Inflammatory macrophage treated with lipopolysaccharide for 1 hour (primary cell): ENCODE measurements around the gene CLN3.
A peak's percentile ranks its signal among the peaks of the same experiment; 100 is the strongest.
"Not testable (repeated sequence)": the region's sequence is repeated elsewhere in the genome, so short reads cannot be mapped to it uniquely, and the experiment has no call there.

ENCODE experiments used
- DNase-seq, 2 donors: peaks; one replicate each; pipeline ENCODE4 v3.0.0-alpha.2; 2020 to 2022

Gene CLN3

DNA sequence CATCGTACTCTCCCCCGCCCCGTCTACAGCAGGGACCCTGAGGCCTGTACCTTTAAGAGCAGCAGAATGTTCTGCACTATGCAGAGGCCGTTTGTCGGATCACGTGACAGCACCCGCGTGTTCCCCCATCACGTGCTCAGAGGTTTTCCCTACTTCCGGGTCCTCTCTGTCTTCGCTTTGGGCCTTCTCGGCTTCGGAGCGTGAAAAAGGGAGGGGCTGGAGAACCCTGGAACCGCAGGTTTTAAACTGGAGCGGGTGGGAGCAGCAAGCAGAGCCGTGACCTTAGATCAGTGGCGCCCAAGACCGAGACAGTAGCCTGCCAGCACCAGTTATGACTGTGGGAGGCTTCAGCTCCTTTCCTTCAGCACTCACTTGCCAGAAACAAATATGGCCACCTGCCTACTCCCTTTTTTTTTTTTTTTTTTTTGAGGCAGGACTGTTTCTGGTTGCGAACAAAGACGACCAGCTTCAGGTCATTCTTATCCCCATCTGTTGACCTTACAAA, at the start of gene CLN3:
TSS of gene CLN3 (minus strand) at position 105 of the 505 bp plus-strand sequence. CDS start 315 bp downstream, outside the sequence.
- DNase-seq = peak; percentile 90 to 92

- no peak for DNase-seq
Observed at GRCh38 chr16:28540346-28540745, 48.5 kb upstream of the CLN3 start.

DNA sequence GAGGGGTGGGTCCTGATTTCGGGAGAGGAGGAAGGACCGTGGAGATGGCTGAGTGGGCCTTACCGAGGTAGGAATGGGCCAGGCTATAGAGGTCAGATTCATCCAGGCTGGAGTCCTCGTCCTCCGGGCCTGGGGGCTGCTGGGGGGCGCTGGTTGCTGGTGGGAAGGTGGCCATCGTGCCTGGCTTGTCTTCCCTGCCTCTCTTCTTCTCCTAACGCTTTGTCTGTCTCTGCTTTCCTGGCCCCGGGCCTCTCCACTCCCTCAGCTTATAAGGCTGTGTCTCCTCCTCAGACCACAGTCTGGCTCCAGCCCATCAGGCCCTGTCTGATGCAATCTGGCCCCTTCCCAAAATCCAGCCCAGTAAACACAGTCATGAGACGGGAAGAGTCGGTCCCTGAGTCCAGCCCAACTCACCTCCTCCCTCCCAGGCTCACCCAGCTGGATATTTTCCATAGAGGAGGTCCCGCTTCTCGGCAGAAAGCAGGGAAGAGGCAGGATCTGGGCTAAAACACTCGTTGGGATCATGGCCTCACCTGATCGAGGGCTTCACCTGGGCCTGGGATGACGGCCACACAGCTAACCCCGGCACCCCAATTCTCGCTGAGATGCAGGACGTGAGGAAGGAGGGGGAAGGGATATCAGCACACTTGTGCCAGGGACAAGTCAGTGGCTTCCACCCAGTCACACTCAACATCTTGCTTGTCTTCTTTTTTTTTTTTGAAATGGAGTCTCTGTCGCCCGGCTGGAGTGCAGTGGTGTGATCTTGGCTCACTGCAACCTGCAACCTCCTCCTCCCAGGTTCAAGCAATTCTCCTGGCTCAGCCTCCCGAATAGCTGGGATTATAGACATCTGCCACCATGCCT, 47.1 kb upstream of the CLN3 start, which contains the start of gene NUPR1:
TSS of gene NUPR1 (minus strand) at position 242 of the 864 bp plus-strand sequence. CDS start at position 175, 67 bp downstream.
- DNase-seq = no peak

DNA sequence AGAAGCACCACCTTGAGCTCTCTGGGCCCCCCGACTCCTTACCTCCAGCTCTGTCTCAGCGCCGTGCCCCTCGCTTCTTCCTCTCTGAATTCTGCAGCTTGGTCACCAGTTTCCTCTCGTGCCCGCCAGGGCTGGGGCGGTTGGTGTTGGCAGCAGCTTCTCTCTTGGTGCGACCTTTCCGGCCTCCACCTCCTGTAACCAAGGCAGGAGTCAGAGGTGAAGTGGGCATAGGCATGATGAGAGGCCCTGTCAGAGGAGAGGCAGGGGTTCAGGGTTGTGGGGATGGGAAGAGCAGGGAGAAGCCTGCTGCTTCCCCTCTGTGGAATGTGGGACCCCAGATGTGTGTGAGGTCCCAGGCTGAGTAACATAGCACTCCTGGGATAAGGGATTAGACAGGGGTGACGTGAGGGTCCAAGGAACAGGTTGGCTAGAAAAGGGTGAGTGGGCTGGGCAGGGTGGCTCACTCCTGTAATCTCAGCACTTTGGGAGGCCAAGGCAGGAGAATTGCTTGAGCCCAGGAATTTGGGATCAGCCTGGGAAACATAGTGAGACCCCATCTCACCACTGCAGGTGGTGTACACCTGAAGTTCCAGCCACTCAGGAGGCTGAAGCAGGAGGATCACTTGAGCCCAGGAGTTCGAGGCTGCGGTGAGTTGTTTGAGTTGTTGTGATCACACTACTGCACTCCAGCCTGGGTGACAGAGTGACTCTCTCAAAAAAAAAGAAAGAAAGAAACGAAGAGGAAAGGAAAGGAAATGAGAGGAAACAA, 46.3 kb upstream of the CLN3 start:
- DNase-seq = no peak

GRCh38 chr16:28537076-28537475, 45.2 kb upstream of the CLN3 start:
- no peak for DNase-seq

- peak; percentile 95 to 99 for DNase-seq
Observed at GRCh38 chr16:28534542-28535373, 42.9 kb upstream of the CLN3 start.

DNA sequence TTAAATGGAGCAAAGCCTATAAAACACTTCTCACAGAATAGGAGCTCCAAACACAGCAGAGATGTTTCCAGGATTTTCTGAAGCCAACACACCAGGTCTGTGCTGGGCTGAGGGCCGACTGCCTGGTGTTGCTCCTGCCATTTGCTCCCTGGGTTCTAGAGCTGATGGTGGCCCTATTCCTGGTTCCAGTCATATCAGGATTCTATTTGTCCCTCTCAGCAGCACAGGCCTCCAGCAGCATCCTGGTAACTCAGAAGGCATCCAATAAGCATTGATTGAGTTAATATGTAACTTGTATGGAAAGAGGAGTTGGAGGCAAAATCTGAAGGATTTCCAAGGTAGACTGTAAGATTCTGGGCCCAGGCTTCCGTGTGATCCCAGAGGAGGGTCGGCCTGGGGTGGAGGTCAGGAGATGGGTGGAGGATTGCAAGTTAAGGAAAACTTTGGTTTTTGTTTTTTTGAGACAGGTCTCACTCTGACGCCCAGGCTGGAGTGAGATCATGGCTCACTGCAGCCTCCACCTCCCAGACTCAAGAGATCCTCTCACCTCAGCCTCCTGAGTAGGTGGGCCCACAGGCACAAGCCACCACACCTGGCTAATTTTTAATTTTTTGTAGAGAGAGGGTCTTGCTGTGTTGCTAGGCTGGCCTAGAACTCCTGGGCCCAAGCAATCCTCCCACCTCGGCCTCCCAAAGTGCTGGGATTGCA, 41.2 kb upstream of the CLN3 start:
- DNase-seq = no peak

GRCh38 chr16:28531777-28532744, 40.2 kb upstream of the CLN3 start:
- DNase-seq = peak; percentile 81

- DNase-seq = no peak
Observed at GRCh38 chr16:28529124-28529523, 37.2 kb upstream of the CLN3 start.

- DNase-seq = no peak
Observed at GRCh38 chr16:28528463-28528867, 36.6 kb upstream of the CLN3 start.

DNA sequence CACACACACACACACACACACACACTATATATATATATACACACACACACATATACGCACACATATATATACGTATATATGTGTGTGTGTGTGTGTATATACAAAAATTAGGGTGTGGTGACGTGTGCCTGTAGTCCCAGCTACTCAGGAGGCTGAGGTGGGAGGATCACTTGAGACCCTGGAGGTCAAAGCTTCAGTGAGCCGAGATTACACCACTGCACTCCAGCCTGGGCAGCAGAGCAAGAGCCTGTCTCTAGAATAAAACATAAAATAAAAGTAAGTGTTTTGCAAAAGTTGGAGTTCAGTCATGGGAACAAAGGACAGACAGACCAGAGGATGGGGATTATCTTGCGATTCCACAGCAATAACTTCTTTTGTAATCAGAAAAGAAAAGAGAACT, 36.1 kb upstream of the CLN3 start:
- no peak for DNase-seq

DNA sequence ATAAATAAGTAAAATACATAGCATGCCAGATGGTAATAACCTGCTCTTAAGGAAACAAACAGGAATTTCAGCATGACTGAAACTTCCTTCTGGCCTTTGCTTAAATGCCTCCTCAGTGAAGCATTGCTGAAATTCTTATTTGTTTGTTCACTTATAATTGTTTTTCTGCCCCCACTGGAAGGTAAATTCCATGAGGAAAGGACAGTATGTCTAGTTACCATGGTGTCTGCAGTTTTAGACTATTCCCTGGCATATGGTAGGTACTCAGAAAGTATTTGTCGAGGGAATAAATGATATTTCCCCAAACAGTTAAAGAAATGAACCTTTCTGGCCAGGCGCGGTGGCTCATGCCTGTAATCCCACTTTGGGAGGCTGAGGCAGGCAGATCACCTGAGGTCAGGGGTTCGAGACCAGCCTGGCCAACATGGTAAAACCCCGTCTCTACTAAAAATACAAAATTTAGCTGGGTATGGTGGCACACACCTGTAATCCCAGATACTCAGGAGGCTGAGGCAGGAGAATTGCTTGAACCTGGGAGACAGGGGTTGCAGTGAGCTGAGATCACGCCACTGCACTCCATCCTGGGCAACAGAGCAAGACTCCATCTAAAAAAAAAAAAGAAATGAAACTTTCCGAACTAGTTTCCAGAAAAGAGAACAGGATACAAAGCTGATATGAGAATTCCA, 35.4 kb upstream of the CLN3 start:
- DNase-seq = not testable (repeated sequence)

- DNase-seq = no peak
Observed at GRCh38 chr16:28526201-28527099, 34.6 kb upstream of the CLN3 start.

- peak; percentile 47 to 58 for DNase-seq
Observed at GRCh38 chr16:28524681-28525171, 32.9 kb upstream of the CLN3 start.

DNA sequence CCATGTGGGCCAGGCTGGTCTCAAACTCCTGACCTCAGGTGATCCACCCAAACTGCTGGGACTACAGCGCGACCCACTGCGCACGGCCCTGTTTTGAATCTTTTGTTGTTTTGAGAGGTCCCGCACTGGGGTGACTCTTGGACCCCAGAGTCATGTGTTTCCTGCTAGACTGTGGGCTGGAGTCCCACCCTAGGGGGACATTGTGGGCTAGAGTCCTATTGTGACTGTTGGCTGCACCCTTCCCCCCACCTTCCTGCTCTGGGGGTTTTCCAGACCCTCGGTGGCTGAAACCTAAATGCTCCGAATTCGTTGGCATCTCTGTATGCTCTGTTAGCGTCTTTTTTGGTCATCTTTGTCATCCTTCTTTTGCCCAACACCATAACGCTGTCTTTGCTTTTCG, 30.9 kb upstream of the CLN3 start:
- no peak for DNase-seq

- DNase-seq = no peak
Observed at GRCh38 chr16:28521436-28521835, 29.6 kb upstream of the CLN3 start.

DNA sequence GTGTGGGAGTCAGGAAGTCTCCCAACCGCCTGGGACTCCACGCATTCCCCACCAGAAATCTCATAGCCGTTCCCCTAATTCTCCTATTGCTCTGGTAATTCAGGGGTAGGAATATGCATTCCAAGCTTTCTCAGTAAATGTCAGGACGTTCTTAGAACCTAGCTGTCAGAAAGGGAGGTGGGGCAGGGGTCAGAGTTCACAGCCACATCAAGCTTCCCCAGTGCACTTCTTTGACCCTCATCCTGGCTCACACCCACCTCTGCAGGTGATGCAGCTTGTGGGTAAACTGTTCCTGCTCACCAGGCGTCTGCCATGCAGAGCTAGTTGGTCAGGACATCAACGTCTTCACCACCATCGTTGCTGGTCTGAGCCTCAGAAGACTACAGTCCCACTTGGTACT, 28.8 kb upstream of the CLN3 start:
- DNase-seq = no peak

GRCh38 chr16:28514246-28514645, 22.4 kb upstream of the CLN3 start:
- DNase-seq = no peak
